ES-I3 (cell line): Measurements from ENCODE around the gene SEC14L5.

ENCODE experiments used
- H3K36me3 ChIP-seq: 2 replicates; pipeline ENCODE4 v1.6.1; 2013; ENCODE audit warnings: mild to moderate bottlenecking, low read length, control low read depth, moderate library complexity; ENCODE audit not compliant: insufficient read depth
- H3K4me1 ChIP-seq: 2 replicates; pipeline ENCODE4 v1.6.1; 2013; ENCODE audit warnings: mild to moderate bottlenecking, control low read depth, low read length; ENCODE audit not compliant: insufficient read depth
- H3K9ac ChIP-seq: 2 replicates; pipeline ENCODE4 v1.6.1; 2013; ENCODE audit warnings: low read depth, mild to moderate bottlenecking, low read length, moderate library complexity
- H3K9me3 ChIP-seq: 2 replicates; pipeline ENCODE4 v1.6.1; 2013; ENCODE audit warnings: mild to moderate bottlenecking, low read length, moderate library complexity; ENCODE audit not compliant: control insufficient read depth, insufficient read depth

SEC14L5 gene

DNA sequence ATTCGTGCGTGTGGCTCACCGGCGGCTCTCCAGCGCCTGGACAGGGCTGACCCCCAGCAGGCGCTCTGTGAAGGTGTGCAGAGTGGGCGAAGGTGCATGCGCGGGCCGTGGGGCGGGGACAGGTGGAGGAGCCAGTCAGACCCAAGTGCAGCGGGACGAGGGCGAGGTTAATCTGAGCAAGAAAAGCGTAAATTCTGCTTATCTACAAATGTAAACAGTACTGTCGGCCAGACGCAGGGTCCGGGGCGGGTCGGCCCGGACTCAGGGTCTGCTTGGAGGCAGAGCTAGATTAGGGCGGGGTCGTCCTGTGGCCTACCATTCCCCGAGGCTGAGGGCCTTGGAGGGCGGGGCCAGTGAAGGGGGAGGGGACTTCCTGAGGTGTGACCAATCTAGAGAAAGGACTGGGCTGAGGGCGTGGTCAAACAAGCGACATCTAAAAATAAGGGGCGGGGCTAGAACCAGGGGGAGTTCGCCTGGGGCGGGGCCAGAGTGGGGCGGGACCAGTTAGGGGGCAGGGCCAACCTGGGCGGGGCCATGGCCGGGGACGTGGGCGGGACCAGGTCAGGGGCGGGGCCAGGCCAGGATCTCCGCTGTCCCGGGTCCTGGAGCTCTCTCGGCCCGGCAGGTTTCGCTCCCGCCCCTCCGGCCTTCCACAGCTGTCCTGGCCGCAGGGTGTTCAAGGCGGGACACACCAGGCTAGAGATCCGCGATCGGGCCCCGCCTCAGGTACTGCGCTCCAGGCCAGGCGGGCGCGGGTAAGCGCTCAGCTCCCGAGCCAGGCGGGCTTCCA is at the start of gene SEC14L5:
SEC14L5 (plus strand) TSS at position 611 of the 790 bp plus-strand sequence. CDS start 994 bp downstream, outside the sequence.
- Histone ChIP-seq H3K9ac (peak within 1 kb of the TSS; percentile 53; the same call in 1 of the 2 replicates), H3K4me1 (peaks cover 4% of the 10 kb centered on the region), H3K36me3 (no peaks in the 10 kb centered on the region), H3K9me3 (no peaks in the 10 kb centered on the region)

DNA sequence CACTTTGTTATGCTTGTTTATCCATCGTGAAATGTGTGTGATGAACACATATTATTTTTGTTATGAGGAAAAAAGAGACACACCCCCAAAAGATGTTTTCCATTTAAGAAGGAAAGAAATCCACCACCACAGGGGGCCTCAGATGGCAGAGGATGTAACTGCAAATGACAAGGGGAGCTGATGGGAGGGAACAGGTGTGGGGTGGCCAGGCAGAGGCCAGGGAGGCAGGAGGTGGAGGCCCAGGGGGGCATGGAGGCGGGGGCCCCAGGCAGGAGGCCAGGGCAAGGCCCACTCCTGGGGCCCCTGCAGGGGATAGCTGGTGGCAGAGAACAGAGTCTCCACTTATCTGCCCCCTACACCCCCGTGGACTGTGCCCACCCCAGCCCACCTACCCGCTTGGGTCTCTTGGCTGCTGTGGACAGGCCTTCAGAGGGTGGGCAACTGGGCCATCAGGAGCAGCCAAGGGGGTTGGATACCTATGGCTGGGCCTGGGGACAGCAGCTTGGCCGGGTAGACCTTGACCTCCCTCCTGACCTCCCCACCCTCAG is 49.2 kb upstream of the SEC14L5 start:
- Histone ChIP-seq H3K36me3 (no peaks in the 10 kb centered on the region), H3K4me1 (peaks cover 6% of the 10 kb centered on the region; the same call in 1 of the 2 replicates), H3K9me3 (no peaks in the 10 kb centered on the region), H3K9ac (no peak overlapping the region)

DNA sequence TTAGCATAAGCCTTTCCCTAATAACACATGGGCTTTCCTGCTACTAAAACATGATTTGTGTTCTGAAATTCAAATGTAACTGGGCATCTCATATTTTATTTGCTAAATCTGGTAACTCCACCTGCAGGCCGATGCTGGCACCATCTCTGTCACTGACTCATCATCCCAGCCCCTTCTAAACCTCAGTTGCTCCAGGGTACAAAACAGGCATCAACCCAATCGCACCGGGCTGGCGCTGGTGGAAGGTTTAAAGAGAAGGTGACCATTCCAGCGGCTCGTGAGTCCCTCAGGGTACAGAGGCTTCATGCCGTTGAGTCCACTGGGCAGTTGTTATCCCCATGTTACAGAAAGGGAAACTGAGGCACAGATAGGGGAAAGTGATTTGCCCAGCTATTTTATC is 48.3 kb upstream of the SEC14L5 start:
- peaks cover 6% of the 10 kb centered on the region; the same call in 1 of the 2 replicates for H3K4me1 ChIP-seq
- no peak overlapping the region for H3K9ac ChIP-seq
- H3K36me3 ChIP-seq: no peaks in the 10 kb centered on the region
- H3K9me3 ChIP-seq: no peaks in the 10 kb centered on the region

DNA sequence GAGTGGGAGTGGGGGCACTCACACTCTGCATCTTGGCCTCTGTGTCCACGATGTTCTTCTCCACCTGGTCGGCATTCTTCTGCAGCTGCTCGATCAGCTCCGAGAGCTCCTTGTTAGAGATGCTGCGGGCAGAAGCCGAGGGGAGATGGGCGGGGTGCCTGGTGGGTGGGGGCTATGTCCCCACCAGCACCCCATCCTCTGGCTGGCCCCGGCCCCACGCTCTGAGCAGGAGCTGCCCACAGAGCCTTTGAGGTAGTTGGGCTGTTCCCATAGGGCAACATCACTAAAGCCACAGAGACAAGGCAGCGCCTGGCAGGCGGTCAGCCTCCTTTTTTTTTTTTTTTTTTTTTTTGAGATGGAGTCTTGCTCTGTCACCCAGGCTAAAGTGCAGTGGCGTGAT is 47.3 kb upstream of the SEC14L5 start:
- no peak overlapping the region for H3K9ac ChIP-seq
- no peaks in the 10 kb centered on the region for H3K9me3 ChIP-seq
- no peaks in the 10 kb centered on the region for H3K36me3 ChIP-seq
- H3K4me1 ChIP-seq: peaks cover 6% of the 10 kb centered on the region; the same call in 1 of the 2 replicates

DNA sequence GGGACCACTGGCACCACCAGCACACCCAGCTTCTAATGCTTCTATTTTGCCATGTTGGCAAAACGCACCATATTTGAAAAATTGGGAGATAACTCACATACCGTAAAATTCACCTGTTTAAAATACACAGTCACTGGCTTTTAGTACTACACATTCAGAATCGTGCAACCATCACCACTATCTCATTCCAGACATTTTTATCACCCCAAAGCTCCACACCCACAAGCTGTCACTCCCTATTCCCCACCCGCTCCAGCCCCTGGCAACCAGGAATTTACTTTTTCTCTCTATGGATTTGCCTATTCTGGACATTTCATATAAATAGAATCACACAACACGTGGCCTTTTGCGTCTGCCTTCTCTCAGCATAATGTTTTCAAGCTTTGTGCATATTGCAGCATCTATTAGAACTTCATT is 46.2 kb upstream of the SEC14L5 start:
- Histone ChIP-seq H3K9me3 (no peaks in the 10 kb centered on the region), H3K4me1 (peaks cover 6% of the 10 kb centered on the region; the same call in 1 of the 2 replicates), H3K9ac (no peak overlapping the region), H3K36me3 (no peaks in the 10 kb centered on the region)

DNA sequence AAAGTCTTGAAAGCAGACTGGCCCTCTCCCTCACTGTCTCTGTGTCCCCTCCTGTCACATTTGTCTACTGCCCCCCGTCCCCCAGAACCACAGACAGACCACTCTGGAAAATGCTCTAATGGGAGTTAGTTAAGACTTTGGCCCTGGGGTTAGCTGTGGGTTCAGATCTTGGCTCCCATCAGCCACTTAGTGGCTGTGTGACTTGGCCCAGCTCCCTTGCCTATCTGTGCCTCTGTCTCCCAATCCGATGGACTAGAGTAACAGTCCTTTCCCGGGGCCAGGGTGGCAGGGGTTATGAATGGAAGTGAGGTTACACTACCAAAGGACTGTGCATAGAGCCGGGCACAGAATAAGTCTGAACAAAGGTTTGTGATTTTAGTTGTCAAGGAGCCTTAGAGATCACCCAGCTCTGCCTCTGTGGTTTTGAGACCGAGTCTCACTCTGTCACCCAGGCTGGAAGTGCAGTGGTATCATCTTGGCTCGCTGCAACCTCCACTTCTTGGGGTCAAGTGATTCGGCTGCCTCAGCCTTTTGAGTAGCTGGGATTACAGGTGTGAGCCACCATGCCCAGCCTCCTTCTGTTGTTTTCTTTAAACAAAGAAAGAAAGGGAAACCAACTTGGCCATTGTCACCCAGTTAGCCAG is 44.9 kb upstream of the SEC14L5 start:
- Histone ChIP-seq H3K4me1 (peaks cover 6% of the 10 kb centered on the region; the same call in 1 of the 2 replicates), H3K36me3 (no peaks in the 10 kb centered on the region), H3K9me3 (no peaks in the 10 kb centered on the region), H3K9ac (no peak overlapping the region)

DNA sequence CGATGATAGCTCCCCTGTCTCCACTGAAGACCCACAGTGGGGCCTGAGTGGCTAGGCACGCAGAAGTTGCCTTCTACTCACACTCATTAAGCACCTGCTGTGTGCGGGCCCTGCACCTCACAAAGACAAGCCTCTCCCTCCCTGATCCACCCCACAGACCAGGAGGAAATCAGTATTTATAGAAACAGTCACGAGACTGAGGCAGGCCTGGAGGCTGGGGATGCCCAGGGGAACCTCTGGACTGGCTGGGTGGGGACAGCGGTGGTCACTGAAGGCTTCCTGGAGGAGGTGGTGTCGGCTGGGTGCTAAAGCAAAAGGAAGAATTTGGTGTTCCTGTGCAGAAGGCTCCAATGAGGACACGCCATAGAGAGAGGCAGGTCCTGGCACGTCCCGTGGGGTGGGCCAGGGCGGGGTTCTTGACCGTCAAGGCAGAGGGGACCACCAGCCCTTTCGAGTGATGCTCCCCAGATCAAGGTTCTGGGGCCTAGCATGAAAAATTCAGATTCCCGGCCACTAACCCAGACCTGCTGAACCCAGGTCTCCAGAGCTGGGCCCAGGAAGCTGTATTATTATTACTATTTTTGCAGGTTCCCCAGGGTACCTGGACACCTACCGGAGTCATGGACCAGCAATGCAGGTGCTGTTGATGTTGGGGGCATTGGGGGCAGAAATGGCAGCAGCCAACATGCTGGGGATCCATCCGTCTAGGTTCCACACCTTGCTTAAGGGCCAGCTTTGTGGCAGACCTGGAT is 44.2 kb upstream of the SEC14L5 start:
- H3K9me3 ChIP-seq: no peaks in the 10 kb centered on the region
- H3K4me1 ChIP-seq: peaks cover 11% of the 10 kb centered on the region; the same call in 1 of the 2 replicates
- H3K9ac ChIP-seq: no peak overlapping the region
- no peaks in the 10 kb centered on the region for H3K36me3 ChIP-seq

DNA sequence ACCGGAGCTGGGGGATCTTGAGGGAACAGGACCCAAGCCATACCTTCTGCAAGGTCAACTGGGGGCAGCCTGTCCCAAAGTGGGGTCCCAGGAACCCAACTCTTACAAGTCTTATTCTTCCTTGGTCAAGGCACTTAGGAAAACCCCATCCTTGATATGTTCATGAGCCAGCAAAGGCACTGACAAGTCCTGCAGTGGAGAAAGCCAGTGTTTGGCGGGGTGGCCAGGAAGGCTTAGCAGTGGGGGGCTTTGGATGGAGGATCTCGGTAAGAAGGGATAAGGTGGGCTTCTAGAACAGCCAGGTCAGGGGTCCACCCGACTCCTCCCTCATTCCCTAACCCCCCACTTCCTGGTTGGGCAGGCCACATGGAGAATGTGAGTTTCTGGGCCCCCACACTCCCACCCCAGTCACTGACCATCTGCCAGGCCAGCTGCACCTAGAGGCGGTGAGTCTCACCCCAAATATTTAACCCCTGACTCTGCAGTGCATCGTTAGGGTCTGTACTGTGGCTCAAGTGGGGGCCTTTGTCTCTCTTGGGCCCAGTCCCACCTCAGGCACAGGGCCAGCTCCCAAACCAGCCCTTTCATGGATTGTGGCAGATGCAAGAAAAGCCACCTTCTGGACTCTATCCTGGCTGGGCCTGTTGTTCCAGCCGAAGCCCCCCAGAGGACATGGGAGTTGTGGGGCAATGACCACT is 43.5 kb upstream of the SEC14L5 start:
- Histone ChIP-seq H3K9ac (no peak overlapping the region), H3K9me3 (no peaks in the 10 kb centered on the region), H3K4me1 (peaks cover 11% of the 10 kb centered on the region; the same call in 1 of the 2 replicates), H3K36me3 (no peaks in the 10 kb centered on the region)

DNA sequence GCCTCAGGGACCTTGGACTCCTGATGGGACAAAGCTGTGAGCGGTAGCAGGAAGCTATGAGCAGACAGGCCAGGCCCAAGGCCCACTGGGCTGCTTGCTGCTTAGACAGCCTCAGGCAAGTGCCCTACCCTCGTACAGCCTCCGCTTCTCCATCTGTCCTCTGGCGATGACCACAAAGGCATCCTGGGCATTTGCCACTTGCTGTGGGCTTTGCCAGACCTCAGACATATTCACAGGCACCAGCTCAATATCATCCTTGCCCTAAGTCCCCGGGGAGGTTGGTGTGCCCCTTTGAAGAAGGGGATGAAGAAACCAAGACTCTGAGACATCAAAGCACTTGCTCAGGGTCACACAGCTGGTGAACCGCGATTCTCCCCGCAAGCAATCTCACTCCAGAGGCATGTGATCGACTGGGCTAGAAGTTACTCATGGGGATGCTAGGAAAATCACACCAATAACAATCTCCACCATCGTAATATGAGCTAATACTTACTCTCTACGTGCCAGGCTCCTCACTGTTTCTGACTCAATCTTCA is 42.8 kb upstream of the SEC14L5 start:
- no peaks in the 10 kb centered on the region for H3K36me3 ChIP-seq
- H3K9ac ChIP-seq: no peak overlapping the region
- peaks cover 11% of the 10 kb centered on the region; the same call in 1 of the 2 replicates for H3K4me1 ChIP-seq
- H3K9me3 ChIP-seq: no peaks in the 10 kb centered on the region

DNA sequence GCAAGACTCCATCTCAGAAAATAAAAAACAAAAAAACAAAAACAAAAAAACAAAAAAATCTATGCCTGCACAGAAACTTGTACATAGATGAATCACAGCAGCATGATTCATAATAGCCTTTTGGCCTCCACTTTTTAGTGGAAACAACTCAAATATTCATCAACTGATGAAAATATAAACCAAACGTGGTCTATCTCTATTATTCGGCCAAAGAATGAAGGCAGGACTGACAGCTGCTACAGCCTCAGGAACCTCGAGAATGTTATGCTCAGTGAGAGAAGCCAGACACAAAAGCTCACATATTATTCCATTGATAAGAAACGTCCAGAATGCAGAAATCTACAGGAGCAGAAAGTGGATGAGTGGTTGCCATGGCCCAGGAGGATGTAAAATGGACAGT is 41.0 kb upstream of the SEC14L5 start:
- Histone ChIP-seq H3K4me1 (peaks cover 11% of the 10 kb centered on the region; the same call in 1 of the 2 replicates), H3K9ac (no peak overlapping the region), H3K36me3 (no peaks in the 10 kb centered on the region), H3K9me3 (no peaks in the 10 kb centered on the region)

DNA sequence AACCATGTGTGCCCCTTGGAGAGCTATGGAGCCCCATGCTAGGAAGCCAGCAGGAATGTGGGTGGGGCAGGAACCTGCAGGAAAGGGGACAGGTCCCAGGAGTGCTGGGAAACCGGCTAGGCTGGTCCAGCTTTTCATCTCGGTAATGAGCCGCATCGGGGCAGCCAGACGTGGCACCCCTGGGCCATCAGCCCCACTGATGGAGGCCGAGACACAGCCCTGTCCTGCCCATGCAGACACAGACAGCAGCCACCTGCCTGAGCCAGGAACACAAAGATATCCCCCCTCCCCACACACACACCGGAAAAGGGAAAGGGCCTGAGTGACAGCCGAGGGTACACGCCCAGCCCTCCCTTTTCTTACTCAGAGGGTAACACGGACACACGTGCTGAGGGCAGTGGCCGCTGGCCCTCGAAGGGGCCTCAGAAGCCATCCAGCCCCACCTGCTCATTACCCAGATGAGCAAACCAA is 39.3 kb upstream of the SEC14L5 start:
- Histone ChIP-seq H3K36me3 (no peaks in the 10 kb centered on the region), H3K9ac (no peak overlapping the region), H3K4me1 (peaks cover 6% of the 10 kb centered on the region; the same call in 1 of the 2 replicates), H3K9me3 (no peaks in the 10 kb centered on the region)

DNA sequence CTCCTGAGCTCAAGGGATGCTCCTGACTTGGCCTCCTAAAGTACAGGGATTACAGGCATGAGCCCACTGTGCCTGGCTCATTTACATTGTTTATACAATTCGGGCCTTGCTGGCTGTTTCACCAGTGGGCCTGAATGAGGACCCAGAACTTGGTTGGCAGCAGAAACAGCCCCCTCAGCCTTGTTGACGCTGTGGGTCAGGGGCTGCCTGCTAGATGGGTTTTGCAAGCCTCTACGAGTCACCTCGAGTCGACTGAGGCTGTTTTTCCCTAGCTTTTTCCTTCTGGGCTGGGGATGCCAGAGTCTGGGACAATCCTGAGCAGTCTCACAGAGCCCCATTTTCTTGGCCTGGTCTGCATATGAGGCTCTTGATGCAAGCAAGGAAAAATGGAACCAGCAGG is 37.3 kb upstream of the SEC14L5 start:
- no peaks in the 10 kb centered on the region for H3K36me3 ChIP-seq
- peaks cover 17% of the 10 kb centered on the region for H3K4me1 ChIP-seq
- no peak overlapping the region for H3K9ac ChIP-seq
- no peaks in the 10 kb centered on the region for H3K9me3 ChIP-seq

DNA sequence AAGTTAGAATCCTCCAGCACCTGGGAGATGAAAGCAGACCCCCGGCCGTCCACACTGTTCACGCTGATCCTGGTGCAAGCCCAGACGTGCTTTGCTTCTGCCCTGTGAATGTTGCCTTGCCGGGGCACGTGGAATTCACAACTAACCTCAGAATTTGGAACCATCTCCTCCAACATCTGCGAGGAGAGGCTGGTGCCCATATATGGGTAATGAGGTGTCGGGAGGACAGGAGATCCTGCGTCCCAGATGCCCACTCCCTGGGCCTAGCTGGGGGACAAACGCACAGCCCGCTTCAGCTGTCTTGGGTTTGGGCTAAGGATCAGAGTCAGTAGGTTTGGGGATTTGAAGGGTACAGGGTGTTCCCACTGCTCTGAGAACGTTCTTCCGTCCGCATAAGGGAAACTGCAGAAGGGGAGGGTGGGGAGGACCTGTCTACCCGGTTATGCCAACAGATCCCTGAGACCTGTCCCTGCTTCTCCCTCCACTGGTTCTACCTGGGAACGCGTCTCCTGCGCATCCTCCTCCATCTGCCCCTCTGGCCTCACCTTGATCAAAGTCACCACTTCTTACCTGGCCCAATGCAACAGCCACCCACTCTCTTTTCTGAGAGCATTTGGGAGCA is 35.3 kb upstream of the SEC14L5 start:
- 0 out of 2 replicates have a peak, but pooled peaks cover 5% of the 10 kb centered on the region for H3K9me3 ChIP-seq
- peaks cover 21% of the 10 kb centered on the region for H3K4me1 ChIP-seq
- H3K9ac ChIP-seq: no peak overlapping the region

More for the DNA sequence above, 35.3 kb upstream of the SEC14L5 start:
- peaks cover 7% of the 10 kb centered on the region; the same call in 1 of the 2 replicates for H3K36me3 ChIP-seq
